ENCODE measurements around the gene ABCC4. TPM values are rescaled to one million over a fixed set of nuclear protein-coding genes. Genes with fewer than 3 reads are reported as not detected.

ABCC4 gene
- total and polyA plus RNA-seq, 10 donors: 1.4 to 21.0 (median 13.3) TPM

GRCh38 chr13:95151942-95152587 is 149.2 kb downstream of the ABCC4 start:
- 93 to 99% (median 96%) methylated on average over 4 of the region's 4 CpGs for WGBS, 5 donors
- no peak overlapping the region for H3K4me3 ChIP-seq
- no peaks in the 10 kb centered on the region for H3K9me3 ChIP-seq
- H3K36me3 ChIP-seq: no peaks in the 10 kb centered on the region
- DNase-seq: no peak
- H3K4me1 ChIP-seq: no peaks in the 10 kb centered on the region
- H3K27me3 ChIP-seq (replicated peaks in 1 of 7): no peaks in the 10 kb centered on the region
- no peak for TF ChIP-seq POLR2A (IDR thresholded peaks at IDR 0.05)
- H3K27ac ChIP-seq: no peak overlapping the region
- intact Hi-C loops (cut with DNase I; ENCODE audit: low total_unique reads): no loop called here

DNA sequence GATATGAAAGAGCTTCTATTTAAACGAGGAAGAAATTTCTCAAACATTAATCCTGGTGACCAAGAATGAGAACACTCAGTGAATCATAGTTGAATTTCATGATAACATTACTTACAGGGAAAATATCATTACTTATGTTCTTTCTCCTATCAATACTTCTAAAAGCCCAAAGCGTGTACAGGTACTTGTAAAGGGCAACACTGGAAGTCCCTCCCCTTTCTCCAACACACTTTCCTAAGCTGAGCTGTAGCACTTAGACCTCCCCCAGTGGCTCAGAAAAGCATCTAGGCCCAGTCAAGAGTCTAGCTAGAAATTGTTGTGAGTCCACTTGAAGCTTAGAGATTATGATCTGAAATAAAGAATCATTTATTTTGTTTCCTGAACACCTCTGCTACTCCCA is 150.7 kb downstream of the ABCC4 start:
- no peak overlapping the region for H3K27ac ChIP-seq
- TF ChIP-seq POLR2A (IDR thresholded peaks at IDR 0.05) (no peak), CTCF (IDR thresholded peaks at IDR 0.05 in 8 of 11, conservative IDR thresholded peaks at IDR 0.05 in 3 of 11) (no peak), POLR2AphosphoS5 (IDR thresholded peaks at IDR 0.05) (no peak)
- peaks cover 0 to 3% (median 0%) of the 10 kb centered on the region in 8 donors for H3K9me3 ChIP-seq
- WGBS, 5 donors: 63 to 76% (median 71%) methylated on average over 2 of the region's 2 CpGs
- H3K4me1 ChIP-seq: no peaks in the 10 kb centered on the region
- H3K27me3 ChIP-seq (replicated peaks in 1 of 7): no peaks in the 10 kb centered on the region
- no peaks in the 10 kb centered on the region for H3K36me3 ChIP-seq
- H3K4me3 ChIP-seq: no peak overlapping the region
- intact Hi-C loops (cut with DNase I; ENCODE audit: low total_unique reads): no loop called here
- DNase-seq: no peak

DNA sequence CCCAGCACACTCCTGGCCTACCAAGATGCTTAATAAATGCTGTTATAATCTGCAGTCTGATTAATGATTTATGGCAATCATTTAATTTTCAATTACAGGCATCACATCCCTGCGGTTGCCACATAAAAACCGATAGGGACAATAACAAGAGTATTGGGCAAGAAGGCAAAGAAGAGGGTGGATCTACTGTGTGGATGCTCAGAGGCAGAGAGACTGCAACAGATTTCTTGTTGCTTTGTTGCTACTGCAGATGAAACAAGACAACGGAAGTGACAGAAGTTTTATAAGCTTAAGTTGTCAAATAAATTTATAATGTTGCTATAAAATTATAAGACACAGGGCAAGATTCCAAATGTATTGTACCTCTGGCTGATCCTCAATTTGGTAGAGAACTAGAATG is 154.8 kb downstream of the ABCC4 start:
- TF ChIP-seq POLR2AphosphoS5 (IDR thresholded peaks at IDR 0.05): no peak
- TF ChIP-seq CTCF (IDR thresholded peaks at IDR 0.05 in 8 of 11, conservative IDR thresholded peaks at IDR 0.05 in 3 of 11): no peak
- no peak for TF ChIP-seq POLR2A (IDR thresholded peaks at IDR 0.05)
- intact Hi-C loops (cut with DNase I; ENCODE audit: low total_unique reads): no loop called here
- 75 to 95% (median 79%) methylated on average over 3 of the region's 3 CpGs for whole genome bisulfite sequencing, 5 donors
- Histone ChIP-seq H3K27ac (no peak overlapping the region), H3K36me3 (peaks cover 0 to 9% (median 0%) of the 10 kb centered on the region in 6 donors), H3K27me3 (replicated peaks in 1 of 7) (no peaks in the 10 kb centered on the region), H3K4me1 (no peaks in the 10 kb centered on the region), H3K9me3 (peaks cover 0 to 3% (median 0%) of the 10 kb centered on the region in 8 donors), H3K4me3 (no peak overlapping the region)
- DNase-seq: no peak

DNA sequence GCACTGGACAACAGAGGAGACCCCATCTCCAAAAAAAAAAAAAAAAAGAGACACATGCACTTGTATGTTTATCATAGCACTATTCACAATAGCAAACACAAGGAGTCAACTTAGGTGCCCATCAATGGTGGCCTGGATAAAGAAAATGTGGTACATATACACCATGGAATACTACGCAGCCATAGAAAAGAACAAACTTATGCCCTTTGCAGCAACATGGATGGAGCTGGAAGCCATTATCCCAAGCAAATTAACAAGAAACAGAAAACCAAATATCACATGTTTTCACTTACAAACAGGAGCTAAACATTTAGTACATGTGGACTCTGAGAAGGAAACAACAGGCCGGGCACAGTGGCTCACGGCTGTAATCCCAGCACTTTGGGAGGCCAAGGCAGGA is 155.7 kb downstream of the ABCC4 start:
- Histone ChIP-seq H3K27ac (no peak overlapping the region), H3K4me1 (no peaks in the 10 kb centered on the region), H3K36me3 (peaks cover 0 to 9% (median 0%) of the 10 kb centered on the region in 6 donors), H3K9me3 (peaks cover 0 to 3% (median 0%) of the 10 kb centered on the region in 8 donors), H3K27me3 (replicated peaks in 1 of 7) (no peaks in the 10 kb centered on the region), H3K4me3 (no peak overlapping the region)
- DNase-seq: no peak
- intact Hi-C loops (cut with DNase I; ENCODE audit: low total_unique reads): no loop called here
- no peak for TF ChIP-seq CTCF (IDR thresholded peaks at IDR 0.05 in 8 of 11, conservative IDR thresholded peaks at IDR 0.05 in 3 of 11)
- TF ChIP-seq POLR2A (IDR thresholded peaks at IDR 0.05): no peak
- no peak for TF ChIP-seq POLR2AphosphoS5 (IDR thresholded peaks at IDR 0.05)
- WGBS, 5 donors: 64 to 99% (median 96%) methylated on average over 3 of the region's 3 CpGs

All from spleen (tissue), 11 donors.